GM12878 (cell line): Measurements from ENCODE around the gene LDLRAD4. TPM values are rescaled to one million over a fixed set of nuclear protein-coding genes. Genes with fewer than 3 reads are reported as not detected.

Experiments used
- ATAC-seq: fragments of 200-7000 bp; cut with Tn5 transposase; 3 replicates; pipeline ENCODE4 v1.9.1; 2020; ENCODE audit warnings: mild to moderate bottlenecking, moderate library complexity
- BruUV-seq: library from RNA; stranded (reverse); fragments of 400-500 nt; replicated peaks from 2 replicates; lab custom pipeline; 2021; lab: Mats Ljungman, UMichigan
- CTCF ChIA-PET: fragments of 300-600 bp; sonication (Branson Sonifier 250); formaldehyde crosslinking; extraction: SDS; loops from one replicate; lab custom pipeline; 2021; ENCODE audit warnings: inconsistent platforms; lab: Yijun Ruan, JAX
- POLR2A ChIA-PET: fragments of 350-600 bp; formaldehyde crosslinking; extraction: SDS; loops from one replicate; lab custom pipeline; 2021; ENCODE audit warnings: inconsistent platforms; lab: Charles Lee
- RAD21 ChIA-PET: fragments of 300-600 bp; sonication (Branson Sonifier 250); formaldehyde crosslinking; loops from one replicate; lab custom pipeline; 2023; ENCODE audit warnings: antibody characterized with exemption; ENCODE audit not compliant: unreplicated experiment; lab: Charles Lee
- SMC1A ChIA-PET: fragments of 300-600 bp; sonication (Branson Sonifier 250); formaldehyde crosslinking; loops from one replicate; lab custom pipeline; 2023; ENCODE audit not compliant: unreplicated experiment, uncharacterized antibody; lab: Charles Lee
- DNase-seq: peaks from one replicate; pipeline ENCODE4 v3.0.0-alpha.2; 2011; ENCODE audit warnings: low read depth, low spot score
- FAIRE-seq: peaks from 3 replicates; lab custom pipeline; 2011; peaks lifted over from hg19 to GRCh38; lab: Jason Lieb, UNC
- H2AFZ ChIP-seq: 2 replicates; pipeline ENCODE4 v1.6.0; 2011; ENCODE audit warnings: low read depth, low read length, control low read depth; ENCODE audit not compliant: control insufficient read depth
- H3K27ac ChIP-seq: 2 replicates; pipeline ENCODE4 v1.5.1; 2011; ENCODE audit warnings: control low read depth; ENCODE audit not compliant: control insufficient read depth, insufficient read depth
- H3K27me3 ChIP-seq, 2 experiments: replicated peaks in 1 of 2; 2 replicates each; pipeline versions ENCODE4 v1.6.0 to v1.6.1; 2011; ENCODE audit warnings: low read length in 1 of 2; ENCODE audit not compliant: control insufficient read depth in 2 of 2, insufficient read depth in 2 of 2
- H3K36me3 ChIP-seq, 2 experiments: 2 replicates each; pipeline ENCODE4 v1.5.1; 2011; ENCODE audit warnings: low read length in 1 of 2; ENCODE audit not compliant: control insufficient read depth in 2 of 2, insufficient read depth in 2 of 2
- H3K4me1 ChIP-seq: 2 replicates; pipeline ENCODE4 v1.6.1; 2011; ENCODE audit warnings: mild to moderate bottlenecking, low read length, moderate library complexity, mixed read lengths; ENCODE audit not compliant: control insufficient read depth, insufficient read depth
- H3K4me2 ChIP-seq: 2 replicates; pipeline ENCODE4 v1.6.0; 2011; ENCODE audit warnings: control low read depth; ENCODE audit not compliant: control insufficient read depth, insufficient read depth
- H3K4me3 ChIP-seq: fragments of 200-600 bp; sonication (generic); 2 replicates; pipeline ENCODE4 v1.5.1; 2016
- H3K79me2 ChIP-seq: 2 replicates; pipeline ENCODE4 v1.6.0; 2011; ENCODE audit warnings: low read length; ENCODE audit not compliant: control insufficient read depth, insufficient read depth
- H3K9ac ChIP-seq: 2 replicates; pipeline ENCODE4 v1.8.0; 2011; ENCODE audit warnings: low read length, control low read depth, mixed read lengths; ENCODE audit not compliant: control insufficient read depth, insufficient read depth
- H3K9me3 ChIP-seq: replicated peaks from 3 replicates; pipeline ENCODE4 v1.5.1; 2011; ENCODE audit warnings: mild to moderate bottlenecking, low read length; ENCODE audit not compliant: control insufficient read depth, insufficient read depth
- H4K20me1 ChIP-seq: 2 replicates; pipeline ENCODE4 v1.6.0; 2011; ENCODE audit not compliant: control insufficient read depth, insufficient read depth
- ASH2L ChIP-seq: fragments of 300-600, 200-600 bp; sonication (generic); IDR thresholded peaks from 2 replicates; pipeline ENCODE4 v1.6.1; 2017; ENCODE audit warnings: low read depth, mild to moderate bottlenecking, borderline replicate concordance
- NFIC ChIP-seq: IDR thresholded peaks from 2 replicates; pipeline ENCODE4 v1.6.1; 2012; ENCODE audit warnings: low read depth, mild to moderate bottlenecking, inconsistent platforms, low read length, moderate library complexity
- SKIL ChIP-seq: fragments of 450-650 bp; IDR thresholded peaks from 2 replicates; pipeline ENCODE4 v1.6.1; 2017; ENCODE audit warnings: mild to moderate bottlenecking, low read depth, inconsistent platforms; ENCODE audit not compliant: poor library complexity, severe bottlenecking
- WGBS: methylation state at CpG from one replicate; pipeline ENCODE4 v1.1.6; 2016; ENCODE audit warnings: low lambda C conversion rate; ENCODE audit not compliant: insufficient replicate concordance, insufficient coverage; ENCODE audit errors: missing lambda C conversion rate; 5-methylcytosine and 5-hydroxymethylcytosine counted together
- in situ Hi-C: fragments of 300-500 bp; cut with MboI; formaldehyde crosslinking; loops from 9 replicates; pipeline ENCODE4 v1.14.3; 2018; ENCODE audit warnings: mixed read lengths
- intact Hi-C: fragments of 100-400 bp; cut with micrococcal nuclease; formaldehyde crosslinking; loops from one replicate; pipeline ENCODE4 v1.14.2; 2022; ENCODE audit not compliant: unreplicated experiment
- polyA plus RNA-seq, 11 experiments: library from polyadenylated mRNA; depleted of rRNA in 4 of 11; unstranded in 6 of 11; stranded (reverse) in 5 of 11; fragments of >200 nt; fragmentation: Nextera tagmentation in 4 of 11; fragmentation: Illumina TruSeq in 1 of 11; extraction: Ambion mirVana in 4 of 11; extraction: Trizol in 1 of 11; gene quantifications; 1 replicate in 1 of 11; 2 replicates in 10 of 11; pipeline versions ENCODE4 v1.2.1 to v1.2.3, GENCODE V29; 2011 to 2016; ENCODE audit warnings: inconsistent platforms in 2 of 11, missing spikeins in 2 of 11, low read depth in 1 of 11
- total RNA-seq, 4 experiments: library from RNA; depleted of rRNA in 3 of 4; stranded (reverse); fragments of >200 nt in 3 of 4; fragmentation: Illumina TruSeq in 1 of 4; extraction: Trizol in 1 of 4; gene quantifications; 2 replicates each; pipeline versions ENCODE4 v1.2.1 to v1.2.3, GENCODE V29; 2013 to 2021
- TF ChIP-seq, protein P1 (sequence below): fragments of 150-350 bp; IDR thresholded peaks from 2 replicates; pipeline ENCODE4 v1.6.1; 2016; ENCODE audit warnings: low read depth, low read length
- TF ChIP-seq, protein P2 (sequence below), 3 experiments: IDR thresholded peaks in 2 of 3; conservative IDR thresholded peaks in 1 of 3; 2 replicates each; pipeline ENCODE4 v1.5.1; 2011; ENCODE audit warnings: low read depth in 3 of 3, low read length in 3 of 3, mild to moderate bottlenecking in 3 of 3, control low read depth in 2 of 3, moderate library complexity in 2 of 3, inconsistent platforms in 1 of 3, mixed read lengths in 1 of 3; ENCODE audit not compliant: control insufficient read depth in 2 of 3, insufficient read depth in 1 of 3; ENCODE audit errors: extremely low read depth in 1 of 3

The LDLRAD4 gene
- total and polyA plus RNA-seq, 10 of the 15 experiments (the other 5 are each of a cell fraction or from before 2014, with no cell fraction given) = 2.7 to 16.8 (median 11.2) TPM

DNA sequence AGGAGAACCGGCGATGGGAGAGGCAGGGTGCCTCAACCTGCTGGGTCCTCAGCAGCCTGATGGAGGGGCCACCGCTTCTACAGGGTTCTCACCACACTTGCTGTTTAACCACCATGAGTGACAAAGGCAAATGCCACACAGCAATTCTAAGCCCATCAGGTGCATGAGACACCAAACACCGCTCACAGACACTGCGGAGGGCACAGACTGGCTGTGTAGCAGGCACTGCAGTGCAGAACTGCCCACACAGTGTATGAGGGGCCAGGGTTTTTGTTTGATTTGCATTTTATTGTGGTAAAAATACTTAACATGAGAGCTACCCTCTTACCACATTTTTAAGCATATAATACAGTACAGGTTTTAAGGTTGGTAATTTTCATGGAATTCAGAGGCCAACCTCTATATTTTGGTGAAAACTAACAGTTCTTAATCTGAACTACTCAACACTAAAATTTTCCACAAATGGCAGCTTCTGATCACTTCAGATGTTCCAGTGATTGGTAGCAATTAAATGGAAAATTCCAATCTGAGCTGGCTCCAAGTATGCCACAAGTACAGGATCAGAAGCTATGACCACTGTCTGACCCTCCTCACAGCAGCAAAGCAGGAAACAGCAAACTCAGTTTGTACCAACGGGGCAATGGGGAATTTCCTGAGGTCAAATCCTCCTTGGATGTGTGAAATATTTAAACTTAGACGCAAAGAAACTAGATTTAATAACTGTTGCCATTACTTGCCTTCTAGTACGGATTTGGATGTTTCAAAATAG, 440.1 kb downstream of the LDLRAD4 start (continued):
- TF ChIP-seq, protein P1, sequence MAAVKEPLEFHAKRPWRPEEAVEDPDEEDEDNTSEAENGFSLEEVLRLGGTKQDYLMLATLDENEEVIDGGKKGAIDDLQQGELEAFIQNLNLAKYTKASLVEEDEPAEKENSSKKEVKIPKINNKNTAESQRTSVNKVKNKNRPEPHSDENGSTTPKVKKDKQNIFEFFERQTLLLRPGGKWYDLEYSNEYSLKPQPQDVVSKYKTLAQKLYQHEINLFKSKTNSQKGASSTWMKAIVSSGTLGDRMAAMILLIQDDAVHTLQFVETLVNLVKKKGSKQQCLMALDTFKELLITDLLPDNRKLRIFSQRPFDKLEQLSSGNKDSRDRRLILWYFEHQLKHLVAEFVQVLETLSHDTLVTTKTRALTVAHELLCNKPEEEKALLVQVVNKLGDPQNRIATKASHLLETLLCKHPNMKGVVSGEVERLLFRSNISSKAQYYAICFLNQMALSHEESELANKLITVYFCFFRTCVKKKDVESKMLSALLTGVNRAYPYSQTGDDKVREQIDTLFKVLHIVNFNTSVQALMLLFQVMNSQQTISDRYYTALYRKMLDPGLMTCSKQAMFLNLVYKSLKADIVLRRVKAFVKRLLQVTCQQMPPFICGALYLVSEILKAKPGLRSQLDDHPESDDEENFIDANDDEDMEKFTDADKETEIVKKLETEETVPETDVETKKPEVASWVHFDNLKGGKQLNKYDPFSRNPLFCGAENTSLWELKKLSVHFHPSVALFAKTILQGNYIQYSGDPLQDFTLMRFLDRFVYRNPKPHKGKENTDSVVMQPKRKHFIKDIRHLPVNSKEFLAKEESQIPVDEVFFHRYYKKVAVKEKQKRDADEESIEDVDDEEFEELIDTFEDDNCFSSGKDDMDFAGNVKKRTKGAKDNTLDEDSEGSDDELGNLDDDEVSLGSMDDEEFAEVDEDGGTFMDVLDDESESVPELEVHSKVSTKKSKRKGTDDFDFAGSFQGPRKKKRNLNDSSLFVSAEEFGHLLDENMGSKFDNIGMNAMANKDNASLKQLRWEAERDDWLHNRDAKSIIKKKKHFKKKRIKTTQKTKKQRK = no peak
- TF ChIP-seq, protein P2, sequence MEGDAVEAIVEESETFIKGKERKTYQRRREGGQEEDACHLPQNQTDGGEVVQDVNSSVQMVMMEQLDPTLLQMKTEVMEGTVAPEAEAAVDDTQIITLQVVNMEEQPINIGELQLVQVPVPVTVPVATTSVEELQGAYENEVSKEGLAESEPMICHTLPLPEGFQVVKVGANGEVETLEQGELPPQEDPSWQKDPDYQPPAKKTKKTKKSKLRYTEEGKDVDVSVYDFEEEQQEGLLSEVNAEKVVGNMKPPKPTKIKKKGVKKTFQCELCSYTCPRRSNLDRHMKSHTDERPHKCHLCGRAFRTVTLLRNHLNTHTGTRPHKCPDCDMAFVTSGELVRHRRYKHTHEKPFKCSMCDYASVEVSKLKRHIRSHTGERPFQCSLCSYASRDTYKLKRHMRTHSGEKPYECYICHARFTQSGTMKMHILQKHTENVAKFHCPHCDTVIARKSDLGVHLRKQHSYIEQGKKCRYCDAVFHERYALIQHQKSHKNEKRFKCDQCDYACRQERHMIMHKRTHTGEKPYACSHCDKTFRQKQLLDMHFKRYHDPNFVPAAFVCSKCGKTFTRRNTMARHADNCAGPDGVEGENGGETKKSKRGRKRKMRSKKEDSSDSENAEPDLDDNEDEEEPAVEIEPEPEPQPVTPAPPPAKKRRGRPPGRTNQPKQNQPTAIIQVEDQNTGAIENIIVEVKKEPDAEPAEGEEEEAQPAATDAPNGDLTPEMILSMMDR (IDR thresholded peaks at IDR 0.05 in 2 of 3, conservative IDR thresholded peaks at IDR 0.05 in 1 of 3; ENCODE audit: control insufficient read depth in 2 of 3, extremely low read depth in 1 of 3, insufficient read depth in 1 of 3, low read depth in 3 of 3, low read length in 3 of 3) = no peak
- TF ChIP-seq NFIC = no peak

DNA sequence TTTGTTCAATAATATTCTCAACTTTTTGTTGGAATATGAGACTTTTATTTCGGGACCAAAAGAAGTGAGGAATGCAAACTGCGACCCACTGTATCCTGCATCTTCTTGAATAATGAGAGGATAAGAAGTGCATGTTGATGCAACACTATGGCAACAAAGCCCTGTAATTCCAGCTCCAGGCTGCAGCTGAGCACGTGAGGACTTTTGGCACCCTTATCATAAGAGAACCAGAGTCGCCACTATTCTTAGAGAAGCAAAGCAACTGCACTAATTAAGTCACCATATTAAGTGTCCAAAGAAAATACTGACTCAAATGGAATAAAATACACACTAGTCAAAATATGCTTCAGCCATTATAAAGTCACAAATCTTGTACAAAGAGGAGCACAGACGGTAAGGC, 441.9 kb downstream of the LDLRAD4 start:
- no peaks in the 10 kb centered on the region for H3K4me1 ChIP-seq
- no peak overlapping the region for H2AFZ ChIP-seq
- in situ Hi-C loops (no loop called here), intact Hi-C loops (loop anchor here (5.0 kb wide), 1 partner anchor 62 kb away; no protein-coding TSS in a partner anchor)
- ATAC-seq = no peak
- H3K36me3 ChIP-seq = no peaks in the 10 kb centered on the region; a peak in 1 of 4 replicates
- no peaks in the 10 kb centered on the region for H3K79me2 ChIP-seq
- RAD21 ChIA-PET = no interaction called here
- POLR2A ChIA-PET = no interaction called here
- CTCF ChIA-PET = no interaction called here
- TF ChIP-seq ASH2L = no peak
- no peak for TF ChIP-seq SKIL
- no TSS peak for BruUV-seq
- no peaks in the 10 kb centered on the region for H3K9me3 ChIP-seq
- no peak overlapping the region for H3K9ac ChIP-seq
- DNase-seq = no peak
- H3K27ac ChIP-seq = no peak overlapping the region
- FAIRE-seq = no peak
- SMC1A ChIA-PET = no interaction called here
- WGBS = 98% methylated on average over 5 of the region's 5 CpGs
- H3K4me2 ChIP-seq = no peak overlapping the region
- no peaks in the 10 kb centered on the region for H3K27me3 ChIP-seq
- H4K20me1 ChIP-seq = no peaks in the 10 kb centered on the region
- H3K4me3 ChIP-seq = no peak overlapping the region
